NCI-H2196 (cell line): Measurements from ENCODE around the gene SLC5A3.

Experiments used
- DNase-seq: peaks from one replicate; lab custom pipeline; 2025; ENCODE audit not compliant: unreplicated experiment; lab: John Stamatoyannopoulos, UW

Gene SLC5A3

GRCh38 chr21:34071683-34072082 lies 1.7 kb upstream of the SLC5A3 start:
- DNase-seq: no peak

GRCh38 chr21:34072145-34073031 lies 990 bp upstream of the SLC5A3 start:
- DNase-seq: no peak

- DNase-seq: no peak
These were observed 438 bp downstream of the SLC5A3 start for GRCh38 chr21:34073749-34074282.

- DNase-seq: no peak
These were observed 1.1 kb downstream of the SLC5A3 start for GRCh38 chr21:34074283-34075090.

GRCh38 chr21:34075091-34075425 lies 1.7 kb downstream of the SLC5A3 start:
- no peak for DNase-seq

- no peak for DNase-seq
These were observed 2.6 kb downstream of the SLC5A3 start for GRCh38 chr21:34075760-34076660.

- no peak for DNase-seq
These were observed 3.5 kb downstream of the SLC5A3 start for GRCh38 chr21:34076835-34077234.

- DNase-seq: no peak
These were observed 4.5 kb downstream of the SLC5A3 start for GRCh38 chr21:34077888-34078287.

GRCh38 chr21:34078915-34079314 lies 5.5 kb downstream of the SLC5A3 start:
- DNase-seq: no peak

GRCh38 chr21:34080710-34081109 lies 7.3 kb downstream of the SLC5A3 start:
- DNase-seq: no peak

GRCh38 chr21:34082769-34083168 lies 9.4 kb downstream of the SLC5A3 start:
- DNase-seq: no peak

- DNase-seq: no peak
These were observed 10.0 kb downstream of the SLC5A3 start for GRCh38 chr21:34083357-34083756.

- DNase-seq: no peak
These were observed 11.8 kb downstream of the SLC5A3 start for GRCh38 chr21:34085129-34085528.

GRCh38 chr21:34086887-34087306 lies 13.5 kb downstream of the SLC5A3 start:
- no peak for DNase-seq

- no peak for DNase-seq
These were observed 15.4 kb downstream of the SLC5A3 start for GRCh38 chr21:34088752-34089151.

GRCh38 chr21:34091032-34091431 lies 17.7 kb downstream of the SLC5A3 start:
- DNase-seq: peak; percentile 29

- DNase-seq: no peak
These were observed 18.2 kb downstream of the SLC5A3 start for GRCh38 chr21:34091607-34092006.

- DNase-seq: peak; percentile 9
These were observed 19.0 kb downstream of the SLC5A3 start for GRCh38 chr21:34092262-34092921.

- DNase-seq: no peak
These were observed 19.7 kb downstream of the SLC5A3 start for GRCh38 chr21:34093083-34093482.

GRCh38 chr21:34094949-34095348 lies 21.6 kb downstream of the SLC5A3 start:
- no peak for DNase-seq
